GM19438 (cell line): Measurements from ENCODE around the gene METTL2B.
A peak's percentile ranks its signal among the peaks of the same experiment; 100 is the strongest.
"Not testable (repeated sequence)": the region's sequence is repeated elsewhere in the genome, so short reads cannot be mapped to it uniquely, and the experiment has no call there.

Experiments
- ATAC-seq: cut with Tn5 transposase; IDR thresholded peaks from one replicate; pipeline ENCODE4 v1.9.1; 2021; ENCODE audit warnings: low read depth; ENCODE audit not compliant: unreplicated experiment

METTL2B gene

DNA sequence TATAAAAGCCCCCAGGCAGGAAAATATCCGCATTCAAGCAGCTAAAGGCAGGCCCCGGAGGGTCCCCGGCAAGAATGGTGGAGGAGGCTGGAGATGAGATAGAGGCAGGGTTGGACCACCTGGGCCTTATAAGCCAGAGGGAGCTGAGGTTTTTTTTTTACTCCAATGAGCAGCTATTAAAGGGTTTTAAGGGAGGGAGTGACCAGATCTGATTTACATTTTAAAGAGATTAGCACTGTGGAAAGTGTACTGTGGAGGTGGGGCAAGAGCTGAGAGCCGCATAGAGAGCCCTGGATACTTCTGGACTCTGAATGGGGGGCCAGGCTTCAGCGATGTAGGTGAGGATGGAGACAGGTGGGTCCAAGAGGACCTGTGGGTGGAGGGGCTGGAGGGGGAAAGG lies 40.5 kb downstream of the METTL2B start:
- not testable (repeated sequence) for ATAC-seq

DNA sequence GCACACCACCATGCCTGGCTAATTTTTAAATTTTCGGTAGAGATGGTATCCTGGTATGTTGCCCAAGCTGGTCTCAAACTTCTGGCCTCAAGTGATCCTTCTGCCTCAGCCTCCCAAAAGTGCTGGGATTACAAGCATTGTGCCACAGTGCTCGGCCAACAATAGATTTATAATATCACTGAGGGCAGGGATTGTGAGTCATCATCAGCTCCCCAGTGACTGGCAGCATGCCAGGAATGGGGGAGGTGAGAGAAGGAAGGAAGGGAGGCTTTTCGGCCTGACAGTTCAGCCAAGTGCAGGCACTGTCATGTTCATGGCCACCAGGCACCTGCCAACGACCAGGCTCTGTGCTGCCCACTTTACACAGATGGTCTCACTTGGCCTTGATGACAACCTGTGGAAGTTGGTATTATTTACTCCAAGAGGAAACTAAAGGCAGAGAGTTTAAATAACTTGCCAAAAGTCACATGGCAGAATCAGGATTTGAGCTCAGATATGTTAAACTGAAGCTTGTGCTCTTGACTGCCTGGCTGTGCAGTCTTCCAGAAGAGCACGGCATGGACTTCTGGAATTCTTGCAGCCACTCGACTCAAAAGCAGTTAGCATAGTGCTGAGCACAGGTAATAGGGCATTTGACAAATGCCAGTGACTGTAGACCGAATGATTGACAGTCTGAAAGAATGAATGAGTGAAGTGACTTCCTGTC lies 46.8 kb downstream of the METTL2B start:
- ATAC-seq: not testable (repeated sequence)

DNA sequence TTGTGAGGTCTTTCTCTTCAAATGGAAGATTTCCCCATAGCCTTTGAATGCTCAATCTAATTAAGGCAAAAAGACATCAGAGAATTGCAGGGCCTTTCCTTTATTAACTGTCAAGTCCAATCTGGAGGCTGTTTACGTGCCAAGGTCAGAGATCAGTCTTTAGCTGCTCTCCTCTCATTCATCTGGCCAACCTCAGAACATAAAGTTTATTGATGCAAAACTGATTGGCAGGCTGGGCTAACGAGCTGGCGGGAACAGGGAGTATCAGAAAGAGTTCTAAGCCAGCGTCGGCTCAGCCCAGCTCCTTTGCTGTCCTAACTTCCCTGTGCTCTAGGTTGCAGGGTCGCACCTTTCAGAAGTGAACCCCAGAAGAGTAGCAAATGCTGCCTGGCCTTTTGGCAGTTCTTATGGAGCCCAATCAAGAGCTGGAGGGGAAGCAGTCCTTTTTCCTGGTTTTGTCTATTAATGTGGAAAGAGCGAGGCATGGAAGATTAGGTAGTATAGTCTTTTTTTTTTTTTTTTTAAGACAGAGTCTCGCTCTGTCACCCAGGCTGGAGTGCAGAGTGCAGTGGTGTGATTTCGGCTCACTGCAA lies 47.5 kb downstream of the METTL2B start:
- not testable (repeated sequence) for ATAC-seq

DNA sequence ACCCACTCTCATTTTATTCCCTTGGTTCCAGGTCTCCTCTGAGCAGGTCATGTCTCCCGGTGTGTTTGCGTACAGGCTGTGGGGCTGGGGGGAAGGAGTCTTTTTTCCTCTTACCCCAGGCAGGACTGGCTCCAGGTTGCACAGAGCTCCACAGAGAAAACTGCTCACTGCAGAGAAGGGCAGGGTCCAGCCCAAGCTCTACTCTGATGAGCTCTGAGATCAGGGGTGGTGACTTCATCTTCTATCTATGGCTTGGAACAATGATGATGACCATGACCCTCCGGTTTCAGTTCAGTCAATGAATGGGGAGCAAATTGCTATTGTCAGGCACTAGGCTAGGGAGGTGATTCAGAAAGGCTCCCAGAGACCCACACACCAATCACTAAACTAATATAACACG lies 49.0 kb downstream of the METTL2B start:
- ATAC-seq: not testable (repeated sequence)

DNA sequence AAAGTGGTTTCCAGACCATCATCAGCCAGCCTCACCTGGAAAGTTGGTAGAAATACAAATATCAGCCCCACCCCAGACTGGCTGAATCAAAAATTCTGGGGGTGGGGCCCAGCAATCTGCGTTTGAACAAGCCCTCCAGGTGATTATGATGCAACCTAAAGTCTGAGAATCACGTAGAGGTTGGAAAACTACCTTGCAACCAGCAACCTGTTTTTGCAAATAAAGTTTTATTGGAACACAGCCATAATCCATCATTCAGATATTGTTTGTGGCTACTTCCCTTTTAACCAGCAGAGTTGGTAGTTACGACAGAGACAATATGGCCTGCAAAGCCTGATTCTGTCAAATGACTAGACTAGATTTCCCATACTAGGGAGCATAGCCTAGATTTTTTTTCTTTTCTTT lies 49.5 kb downstream of the METTL2B start:
- not testable (repeated sequence) for ATAC-seq

DNA sequence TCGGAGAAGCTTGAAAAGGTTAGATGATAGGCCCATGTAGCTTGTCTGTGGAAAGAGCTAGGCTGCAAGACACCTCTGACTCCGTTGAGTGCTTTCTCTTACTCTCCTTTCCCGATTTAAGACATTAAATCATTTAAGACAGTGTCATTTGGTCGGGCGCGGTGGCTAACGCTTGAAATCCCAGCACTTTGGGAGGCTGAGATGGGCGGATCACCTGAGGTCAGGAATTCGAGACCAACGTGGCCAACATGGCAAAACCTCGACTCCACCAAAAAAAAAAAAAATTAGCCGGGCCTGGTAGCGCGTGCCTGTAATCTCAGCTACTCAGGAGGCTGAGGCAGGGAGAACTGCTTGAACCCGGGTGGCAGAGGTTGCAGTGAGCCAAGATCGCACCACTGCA lies 52.6 kb downstream of the METTL2B start:
- ATAC-seq: not testable (repeated sequence)

DNA sequence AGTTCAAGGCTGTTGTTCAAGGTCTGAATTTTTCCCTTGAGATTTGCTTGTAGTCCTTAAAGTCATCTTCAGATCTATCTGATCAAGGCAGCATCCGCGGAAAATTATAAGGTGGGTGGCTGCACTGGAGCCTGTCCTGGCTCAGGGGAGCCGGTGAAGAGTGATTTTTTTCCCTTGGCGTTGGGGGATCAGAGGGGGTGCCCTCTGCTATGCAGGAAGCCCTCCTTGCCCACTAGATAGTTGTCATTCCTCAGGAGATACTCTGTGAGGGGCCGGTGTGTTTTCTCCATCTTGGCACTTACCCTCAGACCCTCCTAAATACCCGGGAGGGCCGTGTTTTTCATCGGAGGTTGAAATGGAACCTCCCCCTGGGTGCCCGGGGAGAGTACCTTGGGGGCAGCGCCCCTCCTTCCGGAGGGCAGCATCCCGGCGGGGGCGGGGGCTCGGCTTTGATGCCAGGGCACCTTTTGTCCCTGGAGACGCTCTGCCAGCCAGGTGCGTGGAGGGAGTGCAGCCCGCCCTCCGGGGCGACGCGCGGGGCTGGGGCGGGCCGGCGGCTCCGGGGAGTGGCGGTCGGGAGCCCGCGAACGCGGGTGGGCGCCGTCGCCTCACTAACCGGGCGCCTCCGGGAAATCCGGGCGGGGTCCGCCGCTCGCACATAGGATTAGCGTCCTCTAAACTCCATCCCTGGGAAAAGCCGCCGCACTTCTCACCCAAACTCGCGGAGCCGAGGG lies 53.7 kb downstream of the METTL2B start:
- peak; percentile 10 for ATAC-seq

DNA sequence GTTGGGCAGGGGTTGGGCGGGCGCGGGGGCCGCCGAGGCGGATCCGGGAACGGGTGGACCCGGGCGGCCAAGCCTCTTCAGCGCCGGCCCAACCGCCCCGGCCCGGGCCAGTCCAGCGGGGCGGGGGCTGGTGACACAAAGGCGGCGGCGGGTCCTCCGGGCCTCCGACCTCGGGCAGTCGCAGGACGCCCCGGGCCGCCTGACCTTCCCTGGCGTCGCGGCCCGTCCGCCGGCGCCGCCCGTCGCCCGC lies 54.2 kb downstream of the METTL2B start:
- no peak for ATAC-seq

DNA sequence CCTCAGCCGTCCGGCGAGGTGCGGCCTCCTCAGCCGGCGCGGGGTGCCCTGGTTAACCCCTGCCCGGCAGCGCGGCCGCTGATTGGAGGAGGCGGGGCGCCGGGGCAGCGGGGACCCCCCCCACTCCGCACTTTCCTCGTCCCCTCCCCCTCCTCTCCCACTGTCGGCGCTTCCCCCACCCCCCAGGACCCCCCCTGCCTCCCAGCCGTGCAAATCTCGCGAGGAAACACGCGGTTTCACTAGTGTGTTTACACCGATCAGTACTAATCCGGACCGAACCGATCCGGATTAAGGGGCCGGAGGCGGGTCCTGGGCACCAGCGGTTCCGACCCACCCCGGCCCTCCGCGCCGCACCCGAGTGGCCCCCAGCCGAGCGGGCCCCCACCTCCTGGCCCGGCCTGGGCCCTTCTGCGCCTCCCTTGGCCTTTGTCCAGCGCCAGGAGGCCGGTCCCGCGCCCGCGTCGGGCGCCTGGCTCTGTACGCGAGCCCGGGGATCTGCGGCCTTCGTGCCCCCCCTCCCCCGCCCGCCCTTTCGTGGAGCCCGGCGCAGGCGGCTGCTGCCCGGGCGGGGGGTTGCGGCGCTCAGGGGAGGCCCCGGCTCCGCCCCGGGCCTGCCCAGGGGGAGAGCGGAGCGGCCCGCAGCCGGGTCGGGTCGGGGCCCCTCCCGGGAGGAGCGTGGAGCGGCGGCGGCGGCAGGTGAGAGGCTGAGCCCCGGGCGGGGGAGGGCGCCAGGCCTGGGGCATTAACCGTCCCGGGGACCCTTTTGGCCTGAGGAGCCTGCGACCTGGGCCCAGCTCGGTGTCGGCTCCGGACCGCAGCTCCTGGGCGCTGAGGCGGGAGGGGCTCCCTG lies 54.8 kb downstream of the METTL2B start:
- peak; percentile 67 for ATAC-seq

DNA sequence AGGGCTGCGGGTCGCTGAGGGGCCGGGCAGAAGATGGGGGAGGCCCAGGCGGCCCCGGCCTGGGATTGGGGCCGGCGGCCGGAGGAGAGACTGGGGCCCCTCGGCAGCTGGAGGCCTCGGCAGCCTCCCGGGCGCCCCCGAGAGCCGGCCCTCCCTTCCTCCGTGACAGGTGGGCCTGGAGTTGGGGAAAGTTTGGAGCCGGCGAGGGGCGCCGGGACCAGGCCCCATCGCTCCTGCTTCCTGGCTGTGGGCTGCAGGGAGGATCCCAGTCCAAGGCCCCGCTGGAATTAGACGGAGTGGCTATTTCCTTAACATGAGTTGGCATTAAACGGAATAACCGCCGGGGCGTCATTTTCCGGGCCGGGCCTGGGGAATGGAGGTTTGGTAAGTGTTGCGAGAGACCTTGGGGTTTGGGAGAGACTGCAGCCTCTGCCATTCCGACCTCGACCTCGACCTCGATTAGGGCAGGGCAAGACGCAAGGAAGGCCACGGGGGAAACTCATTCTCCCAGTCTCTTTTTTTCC lies 55.5 kb downstream of the METTL2B start:
- peak; percentile 27 for ATAC-seq

DNA sequence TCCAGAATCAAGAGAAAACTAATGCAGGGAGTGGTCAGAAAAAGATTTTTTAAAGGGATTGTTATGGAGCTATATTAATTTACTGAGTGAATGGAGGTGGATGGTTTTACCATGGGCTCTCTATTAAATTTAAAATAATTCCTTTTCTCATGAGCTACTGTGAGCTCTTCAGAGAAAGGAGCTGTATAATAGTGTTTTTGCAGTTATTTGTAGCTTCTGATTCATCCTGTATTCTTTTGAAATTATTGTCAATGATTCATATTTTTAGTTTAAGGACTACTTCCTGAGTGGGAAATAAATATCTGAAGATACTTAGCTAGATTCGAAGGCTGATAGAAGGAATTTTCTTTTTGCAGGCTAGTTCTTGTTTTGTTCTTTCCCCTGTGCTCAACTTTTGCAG lies 56.4 kb downstream of the METTL2B start:
- not testable (repeated sequence) for ATAC-seq

DNA sequence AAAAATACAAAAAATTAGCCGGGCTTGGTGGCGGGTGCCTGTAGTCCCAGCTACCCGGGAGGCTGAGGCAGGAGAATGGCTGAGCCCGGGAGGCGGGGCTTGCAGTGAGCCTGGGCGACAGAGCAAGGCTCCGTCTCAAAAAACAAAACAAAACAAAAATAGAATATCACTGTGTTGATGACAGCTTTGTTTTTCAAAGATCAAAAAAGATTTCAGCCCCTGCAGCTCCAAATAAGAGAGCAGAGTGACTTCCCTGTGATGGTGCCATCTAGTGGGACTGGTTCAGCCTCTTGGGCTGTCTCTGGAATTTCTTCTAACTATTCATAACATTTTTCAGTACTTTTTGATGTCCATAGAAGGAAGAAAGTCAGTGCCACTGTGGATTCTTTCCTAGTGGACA lies 60.9 kb downstream of the METTL2B start:
- ATAC-seq: not testable (repeated sequence)

DNA sequence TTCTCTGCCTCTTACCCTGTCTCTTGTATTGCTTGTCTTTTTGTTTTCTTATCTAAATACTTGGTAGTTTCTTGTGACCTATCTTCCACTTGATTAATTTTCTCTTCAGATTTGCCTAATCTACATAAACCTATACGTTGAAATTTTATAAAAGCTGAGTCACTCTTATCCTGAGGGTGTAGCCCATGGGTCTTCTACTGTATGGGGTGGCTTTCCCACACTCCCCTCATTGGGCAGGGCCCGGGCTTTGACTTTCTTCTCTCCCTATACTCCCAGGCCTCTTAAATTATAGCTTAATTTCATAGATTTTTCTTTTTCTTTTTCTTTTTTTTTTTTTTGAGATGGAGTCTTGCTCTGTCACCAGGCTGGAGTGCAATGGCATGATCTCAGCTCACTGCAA lies 66.0 kb downstream of the METTL2B start:
- ATAC-seq: not testable (repeated sequence)

DNA sequence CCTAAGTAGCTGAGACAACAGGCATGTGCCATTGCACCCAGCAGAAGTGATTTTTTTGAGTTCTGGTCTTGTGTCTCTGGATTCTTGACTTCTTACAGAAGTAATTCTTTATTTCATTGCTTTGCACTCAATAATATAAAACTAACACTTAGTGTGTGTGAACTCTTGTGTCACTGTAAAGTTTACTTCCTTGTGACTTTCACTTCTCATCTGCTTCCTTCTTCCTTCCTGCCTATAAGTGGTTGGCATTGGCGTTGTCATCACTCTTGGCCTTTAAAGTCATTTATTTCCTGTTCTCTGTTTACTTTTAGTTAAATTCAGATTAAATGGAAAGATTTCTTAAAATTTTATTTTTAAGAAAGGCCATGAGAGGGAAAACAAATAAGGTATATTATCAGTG lies 66.8 kb downstream of the METTL2B start:
- ATAC-seq: not testable (repeated sequence)

DNA sequence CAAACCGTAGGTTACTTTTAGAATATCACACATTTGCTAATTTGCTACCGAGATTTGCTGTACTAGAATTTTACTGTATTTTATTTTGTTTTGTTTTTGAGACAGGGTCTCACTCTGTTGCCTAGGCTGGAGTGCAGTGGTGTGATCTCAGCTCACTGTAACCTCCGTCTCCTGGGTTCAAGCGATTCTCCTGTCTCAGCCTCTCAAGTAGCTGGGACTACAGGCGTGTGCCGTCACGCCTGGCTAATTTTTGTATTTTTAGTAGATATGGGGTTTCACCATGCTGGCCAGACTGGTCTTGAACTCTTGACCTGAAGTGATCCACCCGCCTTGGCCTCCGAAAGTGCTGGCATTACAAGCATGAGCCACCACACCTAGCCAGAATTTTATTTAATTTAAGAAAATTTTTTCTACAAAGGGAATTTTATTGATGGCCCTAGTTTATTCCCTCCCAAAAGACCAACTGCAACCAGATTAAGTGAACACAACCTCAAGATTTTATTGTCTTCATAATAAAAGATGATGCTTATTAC lies 69.8 kb downstream of the METTL2B start:
- not testable (repeated sequence) for ATAC-seq

DNA sequence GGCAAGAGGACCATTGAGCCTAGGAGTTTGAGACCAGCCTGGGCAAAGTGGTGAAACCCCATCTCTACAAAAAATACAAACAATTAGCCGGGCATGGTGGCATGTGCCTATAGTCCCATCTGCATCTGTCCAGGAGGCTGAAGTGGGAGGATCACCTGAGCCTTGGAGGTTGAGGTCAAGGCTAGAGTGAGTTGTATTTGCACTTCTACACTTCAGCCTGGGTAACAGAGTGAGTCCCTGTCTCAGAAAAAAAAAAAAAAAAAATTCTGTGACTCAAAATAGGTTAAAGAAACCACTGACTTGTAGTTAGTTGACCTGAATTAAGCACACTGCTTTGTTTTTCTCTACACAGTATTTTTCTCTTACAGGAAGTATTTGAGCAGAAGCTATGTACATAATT lies 74.4 kb downstream of the METTL2B start:
- ATAC-seq: no peak

DNA sequence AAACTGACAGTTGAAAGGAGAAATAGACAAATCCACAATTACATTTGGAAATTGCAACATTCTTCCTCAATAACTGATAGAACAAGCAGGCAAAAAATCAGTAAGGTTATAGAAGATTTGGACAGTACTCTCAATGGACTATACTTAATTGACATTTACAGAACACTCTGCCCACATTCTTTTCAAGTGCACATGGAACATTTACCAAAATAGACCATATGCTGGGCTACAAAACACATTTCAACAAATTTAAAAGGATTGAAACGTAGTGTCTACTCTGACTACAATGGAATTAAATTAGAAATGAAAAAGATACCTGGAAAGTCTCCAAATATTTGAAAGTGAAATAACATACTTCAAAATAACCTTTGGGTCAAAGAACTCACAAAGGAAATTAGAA lies 77.8 kb downstream of the METTL2B start:
- not testable (repeated sequence) for ATAC-seq
